NCI-H69 (cell line): ENCODE results near the gene SSR4.

ENCODE experiments used
- DNase-seq: peaks from one replicate; lab custom pipeline; 2025; lab: John Stamatoyannopoulos, UW

Gene SSR4

GRCh38 chrX:153769158-153769864 lies 25.2 kb upstream of the SSR4 start:
- DNase-seq: no peak

- DNase-seq: no peak
These were observed 24.4 kb upstream of the SSR4 start for GRCh38 chrX:153769865-153770600.

GRCh38 chrX:153770601-153771414 lies 23.7 kb upstream of the SSR4 start:
- no peak for DNase-seq

GRCh38 chrX:153771415-153772315 lies 22.8 kb upstream of the SSR4 start:
- no peak for DNase-seq

GRCh38 chrX:153772316-153773217 lies 21.9 kb upstream of the SSR4 start:
- DNase-seq: no peak

GRCh38 chrX:153773218-153773611 lies 21.3 kb upstream of the SSR4 start:
- DNase-seq: no peak

- no peak for DNase-seq
These were observed 20.5 kb upstream of the SSR4 start for GRCh38 chrX:153773741-153774575.

GRCh38 chrX:153774576-153775292 lies 19.7 kb upstream of the SSR4 start:
- no peak for DNase-seq

- no peak for DNase-seq
These were observed 19.0 kb upstream of the SSR4 start for GRCh38 chrX:153775293-153776119.

- no peak for DNase-seq
These were observed 18.3 kb upstream of the SSR4 start for GRCh38 chrX:153776120-153776599.

- DNase-seq: peak; percentile 52
These were observed 17.8 kb upstream of the SSR4 start for GRCh38 chrX:153776611-153777045.

GRCh38 chrX:153777261-153778090 lies 17.0 kb upstream of the SSR4 start:
- no peak for DNase-seq

- no peak for DNase-seq
These were observed 16.3 kb upstream of the SSR4 start for GRCh38 chrX:153778181-153778580.

GRCh38 chrX:153778684-153779101 lies 15.8 kb upstream of the SSR4 start:
- peak; percentile 22 for DNase-seq

GRCh38 chrX:153779891-153780677 lies 14.4 kb upstream of the SSR4 start:
- peak; percentile 40 for DNase-seq
